Peyer's patch (tissue), 4 donors: ENCODE results near the gene HHATL. TPM values are rescaled to one million over a fixed set of nuclear protein-coding genes. Genes with fewer than 3 reads are reported as not detected.

ENCODE experiments used
- DNase-seq, 3 donors: peaks; one replicate each; pipeline ENCODE4 v3.0.0-alpha.2; 2017 to 2019
- H3K27ac ChIP-seq, 4 donors: fragments of 200-600 bp; sonication (generic); one replicate each; pipeline ENCODE4 v1.5.1; 2016 to 2019
- H3K27me3 ChIP-seq, 2 donors: fragments of 200-600 bp; sonication (generic); one replicate each; pipeline ENCODE4 v1.5.1; 2019
- H3K36me3 ChIP-seq, 3 donors: fragments of 200-600 bp; sonication (generic); one replicate each; pipeline ENCODE4 v1.5.1; 2016 to 2019
- H3K4me1 ChIP-seq, 4 donors: fragments of 200-600 bp; sonication (generic); one replicate each; pipeline ENCODE4 v1.5.1; 2016 to 2019
- H3K4me3 ChIP-seq, 4 donors: fragments of 200-600 bp; sonication (generic); 1 replicate in 3 of 4; 2 replicates in 1 of 4; pipeline ENCODE4 v1.5.1; 2016 to 2019; ENCODE audit warnings: mild to moderate bottlenecking in 1 of 4
- H3K9me3 ChIP-seq, 4 donors: fragments of 200-600 bp; sonication (generic); one replicate each; pipeline ENCODE4 v1.5.1; 2016 to 2019; ENCODE audit warnings: mild to moderate bottlenecking in 1 of 4
- CTCF ChIP-seq, 6 experiments: fragments of 450-650 bp in 4 of 6; fragments of 200-600 bp in 2 of 6; sonication (generic) in 1 of 6; IDR thresholded peaks; one replicate each; pipeline ENCODE4 v1.5.1; 2017 to 2019; ENCODE audit warnings: antibody characterized with exemption in 6 of 6, mild to moderate bottlenecking in 3 of 6, moderate library complexity in 1 of 6
- POLR2A ChIP-seq, 2 donors: fragments of 450-650 bp; IDR thresholded peaks; one replicate each; pipeline ENCODE4 v1.5.1; 2017; ENCODE audit warnings: antibody characterized with exemption in 2 of 2, mild to moderate bottlenecking in 2 of 2, moderate library complexity in 2 of 2
- total RNA-seq, 4 donors: library from RNA; depleted of rRNA; stranded (reverse); fragments of >200 nt; gene quantifications; one replicate each; pipeline ENCODE4 v1.1.0, GENCODE V29; 2016

The HHATL gene
- total RNA-seq, 4 donors from 2014 or later, result 3.4 TPM; not detected in 3

- TF ChIP-seq POLR2A (IDR thresholded peaks at IDR 0.05) (no peak), CTCF (IDR thresholded peaks at IDR 0.05) (no peak)
- no peak for DNase-seq
- no peak overlapping the region for H3K4me3 ChIP-seq
- H3K9me3 ChIP-seq, result no peaks in the 10 kb centered on the region
- H3K27me3 ChIP-seq, result no peaks in the 10 kb centered on the region
- H3K4me1 ChIP-seq, result peaks cover 1 to 17% (median 6%) of the 10 kb centered on the region in 4 donors
- H3K36me3 ChIP-seq, result peaks cover 0 to 57% (median 0%) of the 10 kb centered on the region in 3 donors
- no peak overlapping the region for H3K27ac ChIP-seq
Measured at GRCh38 chr3:42647821-42648459, 54.7 kb downstream of the HHATL start.

Other genes starting within 250 kb of the HHATL start
- 100 to 1,000 TPM in 3 of 4 donors, 10 to 100 TPM in 1; 52.8 to 320 (median 270) TPM for gene VIPR1, start 200.2 kb downstream of the HHATL start, total RNA-seq
- gene SEC22C, start 120.8 kb downstream of the HHATL start, total RNA-seq, result 10 to 100 TPM; 30.5 to 56.4 (median 38.7) TPM
- 10 to 100 TPM; 15.6 to 25.6 (median 20.3) TPM for gene SS18L2, start 111.9 kb downstream of the HHATL start, total RNA-seq
- 100 to 1,000 TPM; 118 to 386 (median 187) TPM for gene NKTR, start 102.1 kb downstream of the HHATL start, total RNA-seq
- 10 to 100 TPM in 3 of 4 donors, 1 to 10 TPM in 1; 5.3 to 30.5 (median 14.7) TPM for gene ZBTB47, start 49.1 kb downstream of the HHATL start, total RNA-seq
- not detected for gene KLHL40, start 17.3 kb downstream of the HHATL start, total RNA-seq
- gene CCDC13, start 70.5 kb upstream of the HHATL start, total RNA-seq, result 1 to 10 TPM in 3 of 4 donors, not detected in 1; 1.4 to 6.8 (median 4.2) TPM
- 100 to 1,000 TPM; 102 to 278 (median 204) TPM for gene HIGD1A, start 101.7 kb upstream of the HHATL start, total RNA-seq
- gene ACKR2, start 106.6 kb upstream of the HHATL start, total RNA-seq, result 10 to 100 TPM in 1 of 4 donors, 1 to 10 TPM in 2, under 1 TPM in 1; 0.83 to 10.1 (median 3.7) TPM
- not detected for gene CYP8B1, start 173.1 kb upstream of the HHATL start, total RNA-seq
- 1 to 10 TPM; 1.2 to 8.9 (median 6.0) TPM for gene ZNF662, start 203.3 kb upstream of the HHATL start, total RNA-seq